Glutamatergic neuron (in vitro differentiated cells): ENCODE data around the gene MPL. TPM values are rescaled to one million over a fixed set of nuclear protein-coding genes. Genes with fewer than 3 reads are reported as not detected.

Experiments used
- DNase-seq: peaks from one replicate; pipeline ENCODE4 v3.0.0; 2022
- H3K27ac Mint-ChIP-seq: one replicate; pipeline ENCODE4 v1.8.0; 2020; ENCODE audit warnings: mild to moderate bottlenecking, mixed read lengths, inconsistent platforms; ENCODE audit not compliant: unreplicated experiment
- H3K27me3 Mint-ChIP-seq: one replicate; pipeline ENCODE4 v1.8.0; 2020; ENCODE audit warnings: mild to moderate bottlenecking, moderate library complexity, mixed read lengths, inconsistent platforms; ENCODE audit not compliant: unreplicated experiment
- H3K36me3 Mint-ChIP-seq: one replicate; pipeline ENCODE4 v1.8.0; 2020; ENCODE audit warnings: mild to moderate bottlenecking, mixed read lengths, inconsistent platforms; ENCODE audit not compliant: unreplicated experiment
- H3K4me1 Mint-ChIP-seq: one replicate; pipeline ENCODE4 v1.8.0; 2020; ENCODE audit warnings: mild to moderate bottlenecking, low read depth, mixed read lengths, inconsistent platforms; ENCODE audit not compliant: unreplicated experiment
- H3K4me3 Mint-ChIP-seq: one replicate; pipeline ENCODE4 v1.8.0; 2020; ENCODE audit warnings: mild to moderate bottlenecking, mixed read lengths, inconsistent platforms; ENCODE audit not compliant: unreplicated experiment
- H3K9me3 Mint-ChIP-seq: one replicate; pipeline ENCODE4 v1.8.0; 2020; ENCODE audit warnings: mild to moderate bottlenecking, moderate library complexity, mixed read lengths, inconsistent platforms; ENCODE audit not compliant: unreplicated experiment
- total RNA-seq: library from RNA; stranded (reverse); fragmentation: NEBNext Ultra II Directional; extraction: Animal tissue kit (Norgen Biotek cat#: 25700); gene quantifications from one replicate; pipeline ENCODE4 v1.2.1, GENCODE V29; 2021; ENCODE audit not compliant: unreplicated experiment
- TF ChIP-seq, protein P1 (sequence below): fragments of 200-600 bp; sonication (generic); IDR thresholded peaks from one replicate; pipeline ENCODE4 v1.5.0; 2021; ENCODE audit not compliant: partially characterized antibody, unreplicated experiment

The MPL gene
- total RNA-seq, 1 donor from 2014 or later = not detected

DNA sequence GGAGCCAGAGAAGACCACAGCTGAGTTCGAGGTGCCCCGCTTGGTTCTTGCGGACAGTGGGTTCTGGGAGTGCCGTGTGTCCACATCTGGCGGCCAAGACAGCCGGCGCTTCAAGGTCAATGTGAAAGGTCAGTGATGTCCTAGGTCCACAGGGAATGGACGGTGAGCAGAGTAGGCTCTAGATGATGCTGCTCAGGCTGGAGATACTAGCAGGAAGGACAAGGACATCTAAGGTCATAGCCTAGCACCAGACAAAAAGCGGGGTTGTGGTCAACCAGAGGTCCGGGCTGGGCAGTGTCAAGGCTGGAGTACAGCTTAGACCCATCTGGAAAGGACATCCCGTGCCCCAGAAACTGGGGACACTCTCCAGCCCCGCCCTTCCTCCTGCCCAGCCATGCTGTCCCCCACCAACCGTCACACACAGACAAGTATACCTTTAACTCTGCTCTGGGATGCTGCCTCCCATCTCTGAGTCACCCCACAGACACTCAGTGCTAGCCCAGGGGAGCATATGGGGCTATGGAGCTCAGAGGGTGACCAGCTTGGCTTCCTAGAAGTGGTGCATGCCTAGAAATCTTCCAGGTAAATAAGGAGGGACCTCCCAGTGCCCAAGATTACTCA is 28.1 kb upstream of the MPL start:
- Mint-ChIP-seq H3K4me3 (no peak overlapping the region), H3K9me3 (peaks cover 15% of the 10 kb centered on the region), H3K36me3 (peaks cover 15% of the 10 kb centered on the region), H3K27ac (no peak overlapping the region), H3K4me1 (peaks cover 5% of the 10 kb centered on the region), H3K27me3 (peaks cover 2% of the 10 kb centered on the region)
- TF ChIP-seq, protein P1, sequence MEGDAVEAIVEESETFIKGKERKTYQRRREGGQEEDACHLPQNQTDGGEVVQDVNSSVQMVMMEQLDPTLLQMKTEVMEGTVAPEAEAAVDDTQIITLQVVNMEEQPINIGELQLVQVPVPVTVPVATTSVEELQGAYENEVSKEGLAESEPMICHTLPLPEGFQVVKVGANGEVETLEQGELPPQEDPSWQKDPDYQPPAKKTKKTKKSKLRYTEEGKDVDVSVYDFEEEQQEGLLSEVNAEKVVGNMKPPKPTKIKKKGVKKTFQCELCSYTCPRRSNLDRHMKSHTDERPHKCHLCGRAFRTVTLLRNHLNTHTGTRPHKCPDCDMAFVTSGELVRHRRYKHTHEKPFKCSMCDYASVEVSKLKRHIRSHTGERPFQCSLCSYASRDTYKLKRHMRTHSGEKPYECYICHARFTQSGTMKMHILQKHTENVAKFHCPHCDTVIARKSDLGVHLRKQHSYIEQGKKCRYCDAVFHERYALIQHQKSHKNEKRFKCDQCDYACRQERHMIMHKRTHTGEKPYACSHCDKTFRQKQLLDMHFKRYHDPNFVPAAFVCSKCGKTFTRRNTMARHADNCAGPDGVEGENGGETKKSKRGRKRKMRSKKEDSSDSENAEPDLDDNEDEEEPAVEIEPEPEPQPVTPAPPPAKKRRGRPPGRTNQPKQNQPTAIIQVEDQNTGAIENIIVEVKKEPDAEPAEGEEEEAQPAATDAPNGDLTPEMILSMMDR = no peak
- DNase-seq = no peak

DNA sequence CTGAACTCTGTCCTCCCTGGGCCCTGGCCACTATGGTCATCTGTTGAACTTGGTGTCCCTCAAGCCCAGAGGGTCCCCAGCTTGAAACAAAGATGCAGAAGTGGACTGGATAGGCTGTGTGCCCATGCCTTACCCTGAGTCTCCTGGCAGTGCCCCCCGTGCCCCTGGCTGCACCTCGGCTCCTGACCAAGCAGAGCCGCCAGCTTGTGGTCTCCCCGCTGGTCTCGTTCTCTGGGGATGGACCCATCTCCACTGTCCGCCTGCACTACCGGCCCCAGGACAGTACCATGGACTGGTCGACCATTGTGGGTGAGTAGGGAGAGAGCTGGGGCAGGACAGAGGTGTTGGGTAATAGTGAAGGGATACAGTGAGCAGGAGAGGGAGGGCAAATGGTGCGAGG is 26.1 kb upstream of the MPL start:
- peaks cover 6% of the 10 kb centered on the region for H3K4me1 Mint-ChIP-seq
- H3K27ac Mint-ChIP-seq = no peak overlapping the region
- no peak for DNase-seq
- H3K9me3 Mint-ChIP-seq = peaks cover 14% of the 10 kb centered on the region
- TF ChIP-seq, protein P1 = no peak
- H3K36me3 Mint-ChIP-seq = peaks cover 7% of the 10 kb centered on the region
- H3K4me3 Mint-ChIP-seq = no peak overlapping the region
- H3K27me3 Mint-ChIP-seq = peaks cover 6% of the 10 kb centered on the region

- Mint-ChIP-seq H3K27me3 (peaks cover 6% of the 10 kb centered on the region), H3K9me3 (peaks cover 14% of the 10 kb centered on the region), H3K36me3 (peaks cover 6% of the 10 kb centered on the region), H3K27ac (no peak overlapping the region), H3K4me1 (peaks cover 13% of the 10 kb centered on the region), H3K4me3 (no peak overlapping the region)
- no peak for DNase-seq
- TF ChIP-seq, protein P1 = no peak
These were observed 25.4 kb upstream of the MPL start for GRCh38 chr1:43312212-43312623.

- peaks cover 20% of the 10 kb centered on the region for H3K4me1 Mint-ChIP-seq
- peaks cover 21% of the 10 kb centered on the region for H3K9me3 Mint-ChIP-seq
- no peak for DNase-seq
- H3K36me3 Mint-ChIP-seq = peaks cover 6% of the 10 kb centered on the region
- peaks cover 7% of the 10 kb centered on the region for H3K27me3 Mint-ChIP-seq
- no peak overlapping the region for H3K4me3 Mint-ChIP-seq
- H3K27ac Mint-ChIP-seq = peak overlapping the region; percentile 55
- TF ChIP-seq, protein P1 = no peak
These were observed 24.7 kb upstream of the MPL start for GRCh38 chr1:43312663-43313515.

GRCh38 chr1:43313771-43314170 is 23.8 kb upstream of the MPL start:
- TF ChIP-seq, protein P1 = no peak
- DNase-seq = no peak
- H3K4me3 Mint-ChIP-seq = no peak overlapping the region

More at GRCh38 chr1:43313771-43314170, 23.8 kb upstream of the MPL start:
- Mint-ChIP-seq H3K27ac (no peak overlapping the region), H3K27me3 (peaks cover 12% of the 10 kb centered on the region), H3K36me3 (peaks cover 6% of the 10 kb centered on the region), H3K4me1 (peaks cover 24% of the 10 kb centered on the region), H3K9me3 (peaks cover 24% of the 10 kb centered on the region)
